ENCODE data around the gene SLC20A1. TPM values are rescaled to one million over a fixed set of nuclear protein-coding genes. Genes with fewer than 3 reads are reported as not detected.
"Not testable (repeated sequence)": the region's sequence is repeated elsewhere in the genome, so short reads cannot be mapped to it uniquely, and the experiment has no call there.

SLC20A1 gene, protein sequence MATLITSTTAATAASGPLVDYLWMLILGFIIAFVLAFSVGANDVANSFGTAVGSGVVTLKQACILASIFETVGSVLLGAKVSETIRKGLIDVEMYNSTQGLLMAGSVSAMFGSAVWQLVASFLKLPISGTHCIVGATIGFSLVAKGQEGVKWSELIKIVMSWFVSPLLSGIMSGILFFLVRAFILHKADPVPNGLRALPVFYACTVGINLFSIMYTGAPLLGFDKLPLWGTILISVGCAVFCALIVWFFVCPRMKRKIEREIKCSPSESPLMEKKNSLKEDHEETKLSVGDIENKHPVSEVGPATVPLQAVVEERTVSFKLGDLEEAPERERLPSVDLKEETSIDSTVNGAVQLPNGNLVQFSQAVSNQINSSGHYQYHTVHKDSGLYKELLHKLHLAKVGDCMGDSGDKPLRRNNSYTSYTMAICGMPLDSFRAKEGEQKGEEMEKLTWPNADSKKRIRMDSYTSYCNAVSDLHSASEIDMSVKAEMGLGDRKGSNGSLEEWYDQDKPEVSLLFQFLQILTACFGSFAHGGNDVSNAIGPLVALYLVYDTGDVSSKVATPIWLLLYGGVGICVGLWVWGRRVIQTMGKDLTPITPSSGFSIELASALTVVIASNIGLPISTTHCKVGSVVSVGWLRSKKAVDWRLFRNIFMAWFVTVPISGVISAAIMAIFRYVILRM
- polyA plus RNA-seq, result 19.3 TPM

GRCh38 chr2:112645310-112646101 is at the start of gene SLC20A1:
Gene SLC20A1, plus strand, starts transcription at chr2:112645939. Its CDS starts 890 bp downstream, at chr2:112646829.
- Mint-ChIP-seq H3K4me3 (peak within 1 kb of the TSS; percentile 90 to 97 (median 95)), H3K36me3 (peaks cover 2% of the 10 kb centered on the region), H3K27me3 (no peaks in the 10 kb centered on the region), H3K9me3 (no peaks in the 10 kb centered on the region), H3K27ac (peak within 1 kb of the TSS; percentile 73 to 93 (median 85)), H3K4me1 (peaks cover 31 to 37% (median 33%) of the 10 kb centered on the region in 3 donors)

DNA sequence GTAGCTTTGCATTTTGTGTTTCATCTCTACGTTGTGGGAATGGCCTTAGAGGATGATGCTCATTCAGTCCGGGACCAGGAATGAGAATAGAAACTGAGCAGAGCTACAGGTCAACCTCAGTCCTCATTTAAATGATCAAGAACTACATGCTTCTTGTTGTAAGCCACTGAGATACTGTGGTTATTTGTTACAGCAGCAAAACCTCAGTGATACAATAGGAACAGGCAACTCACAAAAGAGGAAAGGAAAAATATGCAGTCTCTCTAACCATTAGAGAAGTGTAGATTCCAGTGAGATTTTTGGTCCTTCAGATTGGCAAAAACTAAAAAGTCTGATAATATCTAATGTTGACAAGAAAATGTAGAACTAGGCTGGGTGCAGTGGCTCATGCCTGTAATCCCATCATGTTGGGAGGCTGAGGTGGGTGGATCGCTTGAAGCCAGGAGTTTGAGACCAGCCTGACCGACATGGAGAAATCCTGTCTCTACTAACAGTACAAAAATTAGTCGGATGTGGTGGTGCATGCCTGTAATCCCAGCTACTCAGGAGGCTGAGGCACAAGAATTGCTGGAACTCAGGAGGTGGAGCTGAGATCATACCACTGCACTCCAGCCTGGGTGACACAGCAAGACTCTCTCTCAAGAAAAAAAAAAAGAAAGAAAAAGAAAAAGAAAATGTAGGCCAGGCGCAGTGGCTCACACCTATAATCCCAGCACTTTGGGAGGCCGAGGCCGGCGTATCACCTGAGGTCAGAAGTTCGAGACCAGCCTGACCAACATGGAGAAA is 48.0 kb upstream of the SLC20A1 start:
- no peaks in the 10 kb centered on the region for H3K27me3 Mint-ChIP-seq
- H3K36me3 Mint-ChIP-seq, result peaks cover 3% of the 10 kb centered on the region
- H3K9me3 Mint-ChIP-seq, result no peaks in the 10 kb centered on the region
- H3K4me1 Mint-ChIP-seq, result peaks cover 0 to 4% (median 4%) of the 10 kb centered on the region in 3 donors
- no peak overlapping the region for H3K27ac Mint-ChIP-seq
- H3K4me3 Mint-ChIP-seq, result no peak overlapping the region

- peaks cover 0 to 4% (median 4%) of the 10 kb centered on the region in 3 donors for H3K4me1 Mint-ChIP-seq
- no peak overlapping the region for H3K27ac Mint-ChIP-seq
- H3K36me3 Mint-ChIP-seq, result peaks cover 3% of the 10 kb centered on the region
- no peaks in the 10 kb centered on the region for H3K27me3 Mint-ChIP-seq
- H3K9me3 Mint-ChIP-seq, result no peaks in the 10 kb centered on the region
- no peak overlapping the region for H3K4me3 Mint-ChIP-seq
Observed at GRCh38 chr2:112600634-112601033, 45.1 kb upstream of the SLC20A1 start.

DNA sequence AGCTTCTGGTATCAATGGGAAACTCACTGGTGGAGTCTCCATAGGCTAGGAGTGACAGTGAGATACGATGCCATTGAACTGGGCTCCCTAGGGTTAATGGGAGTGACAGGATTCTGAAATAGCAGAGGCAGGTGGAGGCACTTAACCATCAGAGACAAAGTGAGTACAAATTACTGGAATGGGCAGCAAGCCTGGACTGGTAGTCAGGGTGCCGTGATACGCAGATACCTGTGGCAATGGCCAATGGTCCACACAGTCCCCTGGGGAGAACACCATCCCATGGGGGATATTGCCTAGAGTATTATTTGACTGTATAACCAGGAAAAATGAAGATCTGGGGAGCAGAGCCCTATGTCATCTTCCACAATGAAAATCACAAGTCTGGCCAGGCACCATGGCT is 44.0 kb upstream of the SLC20A1 start:
- peak overlapping the region in 1 of 4 donors; percentile 41 for H3K4me3 Mint-ChIP-seq
- H3K4me1 Mint-ChIP-seq, result peaks cover 0 to 4% (median 4%) of the 10 kb centered on the region in 3 donors
- H3K9me3 Mint-ChIP-seq, result no peaks in the 10 kb centered on the region
- no peaks in the 10 kb centered on the region for H3K36me3 Mint-ChIP-seq
- no peaks in the 10 kb centered on the region for H3K27me3 Mint-ChIP-seq
- no peak overlapping the region for H3K27ac Mint-ChIP-seq

DNA sequence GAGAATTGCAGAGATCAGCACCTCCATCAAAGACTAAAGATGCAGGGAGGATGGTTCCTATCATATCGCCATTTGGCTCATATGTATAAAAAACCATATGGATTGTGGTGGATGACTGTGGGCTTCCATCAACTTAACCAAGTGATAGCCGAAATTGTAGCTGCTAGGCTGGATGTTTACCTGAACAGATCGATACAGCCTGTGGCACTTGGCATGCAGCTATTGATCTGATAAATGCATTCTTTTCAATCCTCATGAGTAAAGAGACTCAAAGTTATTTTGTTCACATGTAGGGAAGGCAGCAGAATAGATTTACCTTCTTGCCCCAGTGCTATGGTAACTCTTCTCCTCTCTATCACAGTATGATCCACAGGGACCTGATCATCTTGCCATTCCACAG is 42.8 kb upstream of the SLC20A1 start:
- no peaks in the 10 kb centered on the region for H3K9me3 Mint-ChIP-seq
- peaks cover 0 to 4% (median 4%) of the 10 kb centered on the region in 3 donors for H3K4me1 Mint-ChIP-seq
- H3K36me3 Mint-ChIP-seq, result no peaks in the 10 kb centered on the region
- H3K4me3 Mint-ChIP-seq, result no peak overlapping the region
- no peak overlapping the region for H3K27ac Mint-ChIP-seq
- no peaks in the 10 kb centered on the region for H3K27me3 Mint-ChIP-seq

DNA sequence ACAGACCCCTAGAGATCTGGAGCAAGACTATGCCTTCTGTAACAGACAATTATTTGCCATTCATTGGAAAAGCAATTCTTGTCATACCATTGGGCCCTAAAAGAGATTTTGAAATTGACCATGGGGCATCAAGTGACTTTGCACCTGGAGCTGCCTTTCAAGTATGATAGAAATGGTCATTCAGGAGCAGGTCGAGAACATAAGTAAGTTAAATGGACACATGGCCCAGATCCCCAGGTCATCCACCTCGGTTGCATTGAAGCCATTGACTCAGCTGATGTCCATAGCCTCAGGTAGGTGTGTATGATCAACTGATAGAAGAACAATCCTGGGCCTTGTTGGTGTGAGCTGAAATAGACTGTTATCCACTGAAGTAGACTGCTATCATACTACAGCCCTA is 42.0 kb upstream of the SLC20A1 start:
- Mint-ChIP-seq H3K9me3 (no peaks in the 10 kb centered on the region), H3K36me3 (no peaks in the 10 kb centered on the region), H3K27me3 (no peaks in the 10 kb centered on the region), H3K27ac (no peak overlapping the region), H3K4me1 (peaks cover 0 to 4% (median 4%) of the 10 kb centered on the region in 3 donors), H3K4me3 (no peak overlapping the region)

DNA sequence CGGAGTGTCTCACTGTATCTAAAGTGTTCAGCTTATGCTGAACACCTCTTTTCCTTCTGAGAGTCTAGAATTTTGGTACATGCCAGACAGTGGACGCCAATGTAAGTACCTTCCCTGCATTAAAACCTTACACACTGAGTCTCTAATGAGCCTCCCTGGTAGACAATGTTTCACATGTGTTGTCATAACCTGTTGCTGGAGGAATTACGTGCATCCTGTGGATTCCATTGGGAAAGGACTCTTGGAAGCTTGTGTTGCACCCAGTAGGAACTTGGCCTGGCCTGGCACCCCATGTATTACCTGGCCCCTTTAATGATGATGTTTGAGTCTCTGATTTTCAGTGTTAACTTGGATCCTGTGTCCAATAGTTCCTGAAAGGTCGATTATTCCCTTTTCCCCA is 40.8 kb upstream of the SLC20A1 start:
- Mint-ChIP-seq H3K27ac (no peak overlapping the region), H3K36me3 (no peaks in the 10 kb centered on the region), H3K9me3 (no peaks in the 10 kb centered on the region), H3K4me3 (no peak overlapping the region), H3K27me3 (no peaks in the 10 kb centered on the region), H3K4me1 (peaks cover 0 to 2% (median 2%) of the 10 kb centered on the region in 3 donors)

DNA sequence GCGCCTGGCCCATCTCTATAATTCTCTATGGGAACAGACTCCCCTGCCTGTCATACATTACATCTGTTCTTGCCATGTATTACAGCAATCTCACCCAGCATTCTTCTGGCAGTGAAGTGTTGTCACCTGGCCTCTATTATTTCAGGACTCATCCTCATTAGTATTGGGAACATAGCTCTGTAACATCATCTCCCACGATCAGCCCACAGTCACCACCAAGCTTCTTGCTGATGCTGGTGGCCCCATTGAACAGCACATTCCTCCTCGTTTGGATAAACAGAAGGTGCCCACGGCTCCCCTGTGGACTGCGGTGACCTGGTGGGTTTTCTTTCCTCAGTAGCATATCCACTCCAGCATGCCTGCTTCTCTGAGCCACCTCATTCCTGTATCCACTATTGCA is 39.8 kb upstream of the SLC20A1 start:
- H3K27ac Mint-ChIP-seq, result no peak overlapping the region
- no peaks in the 10 kb centered on the region for H3K9me3 Mint-ChIP-seq
- no peak overlapping the region for H3K4me3 Mint-ChIP-seq
- H3K36me3 Mint-ChIP-seq, result no peaks in the 10 kb centered on the region
- no peaks in the 10 kb centered on the region for H3K4me1 Mint-ChIP-seq
- H3K27me3 Mint-ChIP-seq, result no peaks in the 10 kb centered on the region

DNA sequence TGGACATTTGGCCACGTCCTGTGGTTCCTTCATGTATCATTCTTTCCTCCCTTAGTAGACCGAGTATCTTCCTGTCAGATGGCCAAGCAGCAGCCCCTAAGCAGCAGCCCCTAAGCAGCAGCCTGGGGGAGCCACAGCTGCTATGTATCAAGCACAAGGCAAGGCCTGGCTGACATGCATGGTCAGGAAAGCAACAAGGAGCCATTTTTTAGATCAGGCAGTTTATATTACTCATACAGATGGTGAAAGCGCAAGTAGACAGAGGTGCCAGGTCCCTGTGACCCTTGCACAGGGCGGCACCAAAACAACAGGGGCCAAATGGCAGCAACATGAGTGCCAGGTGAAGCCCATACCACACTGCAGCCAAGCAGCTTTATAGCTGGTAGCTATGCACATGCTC is 39.2 kb upstream of the SLC20A1 start:
- no peak overlapping the region for H3K27ac Mint-ChIP-seq
- H3K27me3 Mint-ChIP-seq, result peaks cover 3% of the 10 kb centered on the region
- H3K9me3 Mint-ChIP-seq, result no peaks in the 10 kb centered on the region
- H3K36me3 Mint-ChIP-seq, result no peaks in the 10 kb centered on the region
- H3K4me3 Mint-ChIP-seq, result no peak overlapping the region
- no peaks in the 10 kb centered on the region for H3K4me1 Mint-ChIP-seq

GRCh38 chr2:112607680-112608438 is 37.9 kb upstream of the SLC20A1 start:
- Mint-ChIP-seq H3K36me3 (peaks cover 2% of the 10 kb centered on the region), H3K9me3 (no peaks in the 10 kb centered on the region), H3K27me3 (peaks cover 5% of the 10 kb centered on the region), H3K27ac (no peak overlapping the region), H3K4me1 (no peaks in the 10 kb centered on the region), H3K4me3 (no peak overlapping the region)

DNA sequence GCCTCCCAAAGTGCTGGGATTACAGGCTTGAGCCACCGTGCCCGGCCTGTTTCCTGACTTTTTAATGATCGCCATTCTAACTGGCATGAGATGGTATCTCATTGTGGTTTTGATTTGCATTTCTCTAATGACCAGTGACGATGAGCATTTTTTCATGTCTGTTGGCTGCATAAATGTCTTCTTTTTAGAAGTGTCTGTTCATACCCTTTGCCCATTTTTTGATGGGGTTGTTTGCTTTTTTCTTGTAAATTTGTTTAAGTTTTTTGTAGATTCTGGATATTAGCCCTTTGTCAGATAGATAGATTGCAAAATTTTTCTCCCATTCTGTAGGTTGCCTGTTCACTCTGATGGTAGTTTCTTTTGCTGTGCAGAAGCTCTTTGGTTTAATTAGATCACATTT is 36.4 kb upstream of the SLC20A1 start:
- not testable (repeated sequence) for H3K9me3 Mint-ChIP-seq, H3K4me1 Mint-ChIP-seq, H3K27me3 Mint-ChIP-seq, H3K27ac Mint-ChIP-seq, H3K36me3 Mint-ChIP-seq, H3K4me3 Mint-ChIP-seq

DNA sequence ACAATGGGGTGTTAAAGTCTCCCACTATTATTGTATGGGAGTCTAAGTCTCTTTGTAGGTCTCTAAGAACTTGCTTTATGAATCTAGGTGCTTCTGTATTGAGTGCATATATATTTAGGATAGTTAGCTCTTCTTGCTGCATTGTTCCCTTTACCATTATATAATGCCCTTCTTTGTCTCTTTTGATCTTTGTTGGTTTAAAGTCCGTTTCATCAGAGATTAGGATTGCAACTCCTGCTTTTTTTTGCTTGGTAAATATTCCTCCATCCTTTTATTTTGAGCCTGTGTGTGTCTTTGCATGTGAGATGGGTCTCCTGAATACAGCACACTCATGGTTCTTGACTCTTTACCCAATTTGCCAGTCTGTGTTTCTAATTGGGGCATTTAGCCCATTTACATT is 33.5 kb upstream of the SLC20A1 start:
- H3K4me1 Mint-ChIP-seq, H3K9me3 Mint-ChIP-seq, H3K36me3 Mint-ChIP-seq, H3K27ac Mint-ChIP-seq, H3K27me3 Mint-ChIP-seq, H3K4me3 Mint-ChIP-seq: not testable (repeated sequence)

- Mint-ChIP-seq H3K36me3 (peaks cover 6% of the 10 kb centered on the region), H3K27ac (no peak overlapping the region), H3K27me3 (peaks cover 8% of the 10 kb centered on the region), H3K4me3 (no peak overlapping the region), H3K9me3 (no peaks in the 10 kb centered on the region), H3K4me1 (no peaks in the 10 kb centered on the region)
Observed at GRCh38 chr2:112614201-112614840, 31.4 kb upstream of the SLC20A1 start.

DNA sequence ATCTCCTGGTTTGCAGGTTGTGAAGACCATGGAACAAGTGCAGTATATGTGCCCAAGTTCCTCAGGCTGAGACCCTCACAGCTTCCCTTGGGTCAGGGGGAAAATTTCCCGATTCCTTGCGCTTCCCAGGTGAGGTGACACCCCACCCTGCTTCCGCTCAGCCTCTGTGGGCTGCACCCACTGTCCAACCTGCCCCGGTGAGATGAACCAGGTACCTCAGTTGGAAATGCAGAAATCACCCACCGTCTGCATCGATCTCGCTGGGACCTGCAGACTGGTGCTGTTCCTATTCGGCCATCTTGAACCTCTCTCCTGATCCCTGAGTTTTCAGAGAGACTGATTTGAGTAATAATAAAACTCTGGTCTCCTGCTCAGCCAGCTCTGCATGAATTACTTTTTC is 30.7 kb upstream of the SLC20A1 start:
- no peaks in the 10 kb centered on the region for H3K4me1 Mint-ChIP-seq
- H3K27me3 Mint-ChIP-seq, result peaks cover 8% of the 10 kb centered on the region
- peaks cover 6% of the 10 kb centered on the region for H3K36me3 Mint-ChIP-seq
- no peak overlapping the region for H3K27ac Mint-ChIP-seq
- peak overlapping the region in 1 of 4 donors; percentile 39 for H3K4me3 Mint-ChIP-seq
- no peaks in the 10 kb centered on the region for H3K9me3 Mint-ChIP-seq
